Chondrocyte (in vitro differentiated cells): Measurements from ENCODE around the gene SMG6. TPM values are rescaled to one million over a fixed set of nuclear protein-coding genes. Genes with fewer than 3 reads are reported as not detected.

Experiments used
- DNase-seq: peaks from one replicate; pipeline ENCODE4 v3.0.0; 2021; ENCODE audit warnings: mixed read lengths, low spot score
- H3K27ac Mint-ChIP-seq: one replicate; pipeline ENCODE4 v1.8.0; 2021; ENCODE audit warnings: mild to moderate bottlenecking, moderate library complexity, mixed read lengths; ENCODE audit not compliant: unreplicated experiment
- H3K27me3 Mint-ChIP-seq: 2 replicates; pipeline ENCODE4 v1.8.0; 2021; ENCODE audit warnings: low read depth, mixed read lengths
- H3K36me3 Mint-ChIP-seq: 2 replicates; pipeline ENCODE4 v1.8.0; 2021; ENCODE audit warnings: low read depth, mixed read lengths
- H3K4me1 Mint-ChIP-seq: 2 replicates; pipeline ENCODE4 v1.8.0; 2021; ENCODE audit warnings: low read depth, mild to moderate bottlenecking, mixed read lengths
- H3K4me3 Mint-ChIP-seq: one replicate; pipeline ENCODE4 v1.8.0; 2021; ENCODE audit warnings: mild to moderate bottlenecking, moderate library complexity, mixed read lengths; ENCODE audit not compliant: unreplicated experiment
- H3K9me3 Mint-ChIP-seq: 2 replicates; pipeline ENCODE4 v1.8.0; 2021; ENCODE audit warnings: low read depth, mixed read lengths
- CTCF ChIP-seq: fragments of 200-600 bp; sonication (generic); IDR thresholded peaks from 2 replicates; pipeline ENCODE4 v1.5.0; 2021; ENCODE audit warnings: antibody characterized with exemption, mild to moderate bottlenecking, moderate library complexity
- total RNA-seq: library from RNA; stranded (reverse); gene quantifications from 3 replicates; pipeline ENCODE4 v1.2.1, GENCODE V29; 2021

The SMG6 gene
- total RNA-seq, 1 donor from 2014 or later: 33.6 TPM

- Mint-ChIP-seq H3K4me1 (peaks cover 61% of the 10 kb centered on the region), H3K9me3 (no peaks in the 10 kb centered on the region), H3K4me3 (no peak overlapping the region), H3K36me3 (peaks cover 8% of the 10 kb centered on the region), H3K27ac (peak overlapping the region; percentile 49), H3K27me3 (no peaks in the 10 kb centered on the region)
- DNase-seq: no peak
- no peak for TF ChIP-seq CTCF
Measured at GRCh38 chr17:2241823-2242222, 61.8 kb downstream of the SMG6 start.

- Mint-ChIP-seq H3K36me3 (peaks cover 9% of the 10 kb centered on the region), H3K27ac (peak overlapping the region; percentile 85), H3K9me3 (no peaks in the 10 kb centered on the region), H3K4me1 (peaks cover 74% of the 10 kb centered on the region), H3K27me3 (no peaks in the 10 kb centered on the region), H3K4me3 (no peak overlapping the region)
- DNase-seq: no peak
- no peak for TF ChIP-seq CTCF
Measured at GRCh38 chr17:2240541-2240940, 63.0 kb downstream of the SMG6 start.

GRCh38 chr17:2239882-2240430 lies 63.6 kb downstream of the SMG6 start:
- H3K27ac Mint-ChIP-seq: peak overlapping the region; percentile 85
- no peaks in the 10 kb centered on the region for H3K9me3 Mint-ChIP-seq
- no peak for DNase-seq
- no peaks in the 10 kb centered on the region for H3K27me3 Mint-ChIP-seq
- peaks cover 12% of the 10 kb centered on the region for H3K36me3 Mint-ChIP-seq
- H3K4me1 Mint-ChIP-seq: peaks cover 78% of the 10 kb centered on the region
- no peak for TF ChIP-seq CTCF
- no peak overlapping the region for H3K4me3 Mint-ChIP-seq

GRCh38 chr17:2239170-2239551 lies 64.4 kb downstream of the SMG6 start:
- Mint-ChIP-seq H3K27me3 (no peaks in the 10 kb centered on the region), H3K4me1 (peaks cover 70% of the 10 kb centered on the region), H3K36me3 (peaks cover 12% of the 10 kb centered on the region), H3K27ac (no peak overlapping the region), H3K4me3 (no peak overlapping the region), H3K9me3 (no peaks in the 10 kb centered on the region)
- TF ChIP-seq CTCF: no peak
- DNase-seq: no peak

- no peaks in the 10 kb centered on the region for H3K9me3 Mint-ChIP-seq
- peak; percentile 7 for TF ChIP-seq CTCF
- peaks cover 70% of the 10 kb centered on the region for H3K4me1 Mint-ChIP-seq
- peak overlapping the region; percentile 52 for H3K4me3 Mint-ChIP-seq
- H3K36me3 Mint-ChIP-seq: peaks cover 12% of the 10 kb centered on the region
- H3K27me3 Mint-ChIP-seq: no peaks in the 10 kb centered on the region
- H3K27ac Mint-ChIP-seq: peak overlapping the region; percentile 89
- no peak for DNase-seq
Measured at GRCh38 chr17:2238432-2239169, 65.0 kb downstream of the SMG6 start.
